SK-N-SH (cell line): Measurements from ENCODE around the gene BEX5. TPM values are rescaled to one million over a fixed set of nuclear protein-coding genes. Genes with fewer than 3 reads are reported as not detected.

Source experiments
- CTCF ChIA-PET: fragments of 300-600, 350-600 bp; formaldehyde crosslinking; extraction: SDS; loops from one replicate; lab custom pipeline; 2021; lab: Yijun Ruan, JAX
- POLR2A ChIA-PET: fragments of 350-600 bp; sonication (Branson Sonifier 250); formaldehyde crosslinking; extraction: SDS; loops from one replicate; lab custom pipeline; 2020; ENCODE audit warnings: antibody characterized with exemption, inconsistent platforms; lab: Yijun Ruan, JAX
- DNase-seq: peaks from one replicate; pipeline ENCODE4 v3.0.0; 2012
- H2AFZ ChIP-seq: fragments of 200-600 bp; sonication (generic); 2 replicates; pipeline ENCODE4 v1.8.1; 2016; ENCODE audit warnings: antibody characterized with exemption, mild to moderate bottlenecking, low read depth
- H3F3A ChIP-seq: fragments of 200-600 bp; sonication (generic); replicated peaks from 2 replicates; pipeline ENCODE3; 2016; ENCODE audit warnings: antibody characterized with exemption, mild to moderate bottlenecking; ENCODE audit not compliant: insufficient read depth
- H3K27ac ChIP-seq, 2 experiments: fragments of 200-500 bp in 1 of 2; fragments of 200-600 bp in 1 of 2; sonication (Bioruptor generic) in 1 of 2; sonication (generic), shearing (Covaris generic) in 1 of 2; 2 replicates each; pipeline versions ENCODE4 v1.5.1 to v1.6.1; 2014 to 2016; ENCODE audit warnings: low read depth in 2 of 2, inconsistent platforms in 1 of 2, low read length in 1 of 2, mild to moderate bottlenecking in 1 of 2, mixed read lengths in 1 of 2
- H3K27me3 ChIP-seq: fragments of 200-600 bp; sonication (generic), shearing (Covaris generic); 2 replicates; pipeline ENCODE4 v1.6.1; 2016; ENCODE audit warnings: mixed run types; ENCODE audit not compliant: insufficient read depth
- H3K36me3 ChIP-seq, 2 experiments: fragments of 200-500 bp in 1 of 2; fragments of 200-600 bp in 1 of 2; sonication (Bioruptor generic) in 1 of 2; sonication (generic) in 1 of 2; replicated peaks in 1 of 2; 2 replicates each; pipeline versions ENCODE3 to v1.5.1; 2014 to 2016; ENCODE audit warnings: low read length in 1 of 2, mild to moderate bottlenecking in 1 of 2; ENCODE audit not compliant: insufficient read depth in 2 of 2, control insufficient read depth in 1 of 2
- H3K4me1 ChIP-seq, 2 experiments: fragments of 200-500 bp in 1 of 2; fragments of 200-600 bp in 1 of 2; sonication (Bioruptor generic) in 1 of 2; sonication (generic), shearing (Covaris generic) in 1 of 2; 2 replicates each; pipeline versions ENCODE4 v1.5.1 to v1.6.1; 2014 to 2016; ENCODE audit warnings: low read depth in 1 of 2, low read length in 1 of 2, mixed run types in 1 of 2; ENCODE audit not compliant: insufficient read depth in 2 of 2, control insufficient read depth in 1 of 2
- H3K4me2 ChIP-seq: fragments of 200-600 bp; sonication (generic), shearing (Covaris generic); 2 replicates; pipeline ENCODE4 v1.6.1; 2017; ENCODE audit warnings: mixed run types
- H3K4me3 ChIP-seq, 2 experiments: fragments of 200-500 bp in 1 of 2; fragments of 200-600 bp in 1 of 2; sonication (Bioruptor generic) in 1 of 2; sonication (generic), shearing (Covaris generic) in 1 of 2; 2 replicates each; pipeline versions ENCODE4 v1.5.1 to v1.8.1; 2014 to 2016; ENCODE audit warnings: low read depth in 2 of 2, inconsistent platforms in 1 of 2, low read length in 1 of 2, mild to moderate bottlenecking in 1 of 2, mixed read lengths in 1 of 2, moderate library complexity in 1 of 2
- H3K79me2 ChIP-seq: fragments of 200-600 bp; sonication (generic); 2 replicates; pipeline ENCODE4 v1.8.1; 2017; ENCODE audit warnings: mild to moderate bottlenecking; ENCODE audit not compliant: insufficient read depth
- H3K9ac ChIP-seq: fragments of 200-600 bp; sonication (generic); 2 replicates; pipeline ENCODE4 v1.6.1; 2017; ENCODE audit warnings: mixed run types
- H3K9me2 ChIP-seq: fragments of 200-600 bp; sonication (generic); 2 replicates; pipeline ENCODE4 v1.6.1; 2017; ENCODE audit warnings: mixed run types
- H3K9me3 ChIP-seq: fragments of 200-600 bp; sonication (generic); 2 replicates; pipeline ENCODE4 v1.6.1; 2017; ENCODE audit warnings: mixed run types, mild to moderate bottlenecking, moderate library complexity
- H4K20me1 ChIP-seq: fragments of 200-600 bp; sonication (generic); 2 replicates; pipeline ENCODE4 v1.6.1; 2017; ENCODE audit warnings: mild to moderate bottlenecking, mixed run types; ENCODE audit not compliant: insufficient read depth
- CHD2 ChIP-seq: fragments of 150-350 bp; IDR thresholded peaks from 2 replicates; pipeline ENCODE4 v1.6.1; 2018; ENCODE audit warnings: low read length; ENCODE audit not compliant: partially characterized antibody
- FOSL2 ChIP-seq: IDR thresholded peaks from 2 replicates; pipeline ENCODE4 v1.4.0; 2012; ENCODE audit warnings: low read depth, mild to moderate bottlenecking, moderate library complexity, borderline replicate concordance
- FOXJ3 ChIP-seq: sonication (generic); formaldehyde crosslinking; IDR thresholded peaks from 2 replicates; pipeline ENCODE4 v1.5.1; 2020; ENCODE audit warnings: mild to moderate bottlenecking, missing genetic modification reagents
- FOXM1 ChIP-seq: IDR thresholded peaks from 2 replicates; pipeline ENCODE4 v1.4.0; 2012; ENCODE audit warnings: low read depth, mild to moderate bottlenecking
- GATA2 ChIP-seq: sonication (generic); formaldehyde crosslinking; IDR thresholded peaks from 2 replicates; pipeline ENCODE4 v1.5.0; 2020; ENCODE audit warnings: mild to moderate bottlenecking, missing genetic modification reagents
- JUND ChIP-seq: IDR thresholded peaks from 2 replicates; pipeline ENCODE4 v1.4.0; 2012
- MXI1 ChIP-seq: IDR thresholded peaks from 2 replicates; pipeline ENCODE4 v1.6.1; 2012; ENCODE audit warnings: mild to moderate bottlenecking, low read depth, low read length, improper control_type of control experiment
- POLR2AphosphoS5 ChIP-seq: IDR thresholded peaks from 2 replicates; pipeline ENCODE4 v1.6.1; 2012; ENCODE audit warnings: low read depth, low read length
- RAD21 ChIP-seq: IDR thresholded peaks from 2 replicates; pipeline ENCODE4 v1.6.1; 2012; ENCODE audit warnings: mild to moderate bottlenecking, low read length
- RFX5 ChIP-seq: IDR thresholded peaks from 2 replicates; pipeline ENCODE4 v1.6.1; 2012; ENCODE audit warnings: mild to moderate bottlenecking, improper control_type of control experiment, low read length
- RXRA ChIP-seq: IDR thresholded peaks from 2 replicates; pipeline ENCODE4 v1.4.0; 2012; ENCODE audit warnings: low read depth, mild to moderate bottlenecking, borderline replicate concordance
- SMC3 ChIP-seq: IDR thresholded peaks from 2 replicates; pipeline ENCODE4 v1.6.1; 2012; ENCODE audit warnings: low read depth, low read length, improper control_type of control experiment
- TAF1 ChIP-seq: IDR thresholded peaks from 2 replicates; pipeline ENCODE4 v1.6.1; 2012; ENCODE audit warnings: low read depth, mild to moderate bottlenecking, low read length, moderate library complexity, borderline replicate concordance
- TCF12 ChIP-seq: IDR thresholded peaks from 2 replicates; pipeline ENCODE4 v1.4.0; 2012
- TEAD4 ChIP-seq: IDR thresholded peaks from 2 replicates; pipeline ENCODE4 v1.4.0; 2012; ENCODE audit warnings: mild to moderate bottlenecking, borderline replicate concordance; ENCODE audit not compliant: insufficient read depth
- YY1 ChIP-seq: IDR thresholded peaks from 2 replicates; pipeline ENCODE4 v1.4.0; 2012; ENCODE audit warnings: low read depth, mild to moderate bottlenecking
- WGBS: methylation state at CpG from one replicate; pipeline ENCODE4 v1.1.6; 2017; ENCODE audit warnings: low lambda C conversion rate; 5-methylcytosine and 5-hydroxymethylcytosine counted together
- polyA plus RNA-seq, 3 experiments: library from polyadenylated mRNA; depleted of rRNA; stranded (reverse); fragments of >200 nt; gene quantifications; 2 replicates each; pipeline ENCODE4 v1.2.3, GENCODE V29; 2012
- TF ChIP-seq, protein P1 (sequence below): fragments of 150-350 bp; IDR thresholded peaks from 2 replicates; pipeline ENCODE4 v1.6.1; 2017; ENCODE audit warnings: antibody characterized with exemption, low read length, low read depth, borderline replicate concordance
- TF ChIP-seq, protein P2 (sequence below): IDR thresholded peaks from 2 replicates; pipeline ENCODE4 v1.6.1; 2012; ENCODE audit warnings: mild to moderate bottlenecking, low read depth, low read length, moderate library complexity
- TF ChIP-seq, protein P3 (sequence below): IDR thresholded peaks from 2 replicates; pipeline ENCODE4 v1.4.0; 2012; ENCODE audit warnings: low read depth

BEX5 gene
- polyA plus RNA-seq, 1 of the 3 experiments (the other 2 are of a cell fraction) = 0.12 TPM

DNA sequence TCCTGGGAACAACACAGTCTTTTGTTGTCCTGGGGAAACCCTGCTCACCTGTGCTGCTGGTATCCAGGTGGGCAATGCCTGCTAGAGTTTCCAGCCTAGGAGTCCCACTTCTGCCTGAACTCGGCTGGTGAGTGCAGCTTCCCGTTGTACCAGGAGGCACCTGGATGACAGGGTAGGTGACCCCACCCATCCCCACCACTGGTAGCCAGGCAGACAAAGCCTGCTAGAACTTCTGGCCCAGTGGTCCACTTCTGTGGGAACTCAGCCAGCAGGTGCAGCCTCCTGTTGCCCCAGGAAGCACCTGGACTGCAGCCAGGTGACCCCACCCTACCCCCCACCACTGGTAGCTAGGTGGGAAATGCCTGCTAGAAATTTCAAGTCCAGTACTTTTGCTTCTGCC, 40.0 kb downstream of the BEX5 start:
- Histone ChIP-seq H3K36me3 (no peaks in the 10 kb centered on the region), H3K4me1 (no peaks in the 10 kb centered on the region), H3K4me2 (no peak overlapping the region), H3K27me3 (no peaks in the 10 kb centered on the region), H3F3A (no peaks in the 10 kb centered on the region), H3K79me2 (no peaks in the 10 kb centered on the region), H3K27ac (no peak overlapping the region), H2AFZ (no peak overlapping the region), H4K20me1 (no peaks in the 10 kb centered on the region), H3K9me3 (no peaks in the 10 kb centered on the region), H3K9ac (no peak overlapping the region), H3K9me2 (no peaks in the 10 kb centered on the region), H3K4me3 (no peak overlapping the region)
- ChIA-PET CTCF (no interaction called here), POLR2A (no interaction called here)
- no peak for TF ChIP-seq RXRA
- TF ChIP-seq FOSL2 = no peak
- no peak for TF ChIP-seq GATA2
- TF ChIP-seq RFX5 = no peak
- no peak for TF ChIP-seq MXI1
- TF ChIP-seq YY1 = no peak
- TF ChIP-seq TEAD4 = no peak
- TF ChIP-seq JUND = no peak
- no peak for TF ChIP-seq FOXM1
- TF ChIP-seq TAF1 = no peak
- TF ChIP-seq RAD21 = no peak
- TF ChIP-seq SMC3 = no peak
- no peak for TF ChIP-seq TCF12
- WGBS = 0% methylated on average over 1 of the region's 2 CpGs
- DNase-seq = no peak

DNA sequence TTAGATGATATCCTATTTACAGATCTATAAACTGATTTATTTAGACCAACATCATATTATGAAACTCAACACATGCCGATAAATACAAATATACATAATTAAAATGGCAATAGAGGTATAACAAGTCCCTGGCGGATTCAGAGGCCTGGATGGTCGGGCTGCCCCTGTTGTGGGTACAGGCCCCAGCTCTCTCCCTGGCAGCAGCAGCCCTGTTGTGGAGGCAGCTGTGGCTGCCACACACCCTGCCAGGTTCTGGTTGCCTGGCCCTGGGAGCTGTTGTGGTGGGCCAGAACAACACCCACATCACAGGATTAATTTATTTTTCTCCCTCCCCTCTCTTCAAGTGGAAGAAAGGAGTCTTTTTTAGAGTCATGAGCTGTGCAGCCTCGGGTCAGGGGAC, 42.4 kb downstream of the BEX5 start:
- POLR2A ChIA-PET = no interaction called here
- no peak for TF ChIP-seq JUND
- TF ChIP-seq GATA2 = no peak
- TF ChIP-seq, protein P1, sequence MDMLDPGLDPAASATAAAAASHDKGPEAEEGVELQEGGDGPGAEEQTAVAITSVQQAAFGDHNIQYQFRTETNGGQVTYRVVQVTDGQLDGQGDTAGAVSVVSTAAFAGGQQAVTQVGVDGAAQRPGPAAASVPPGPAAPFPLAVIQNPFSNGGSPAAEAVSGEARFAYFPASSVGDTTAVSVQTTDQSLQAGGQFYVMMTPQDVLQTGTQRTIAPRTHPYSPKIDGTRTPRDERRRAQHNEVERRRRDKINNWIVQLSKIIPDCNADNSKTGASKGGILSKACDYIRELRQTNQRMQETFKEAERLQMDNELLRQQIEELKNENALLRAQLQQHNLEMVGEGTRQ = no peak
- TF ChIP-seq FOXJ3 (CRISPR knock-in tag) = no peak
- TF ChIP-seq TCF12 = no peak
- no peak for TF ChIP-seq RAD21
- no peak for TF ChIP-seq RFX5
- no peak for TF ChIP-seq YY1
- no peak for TF ChIP-seq POLR2AphosphoS5
- TF ChIP-seq, protein P2, sequence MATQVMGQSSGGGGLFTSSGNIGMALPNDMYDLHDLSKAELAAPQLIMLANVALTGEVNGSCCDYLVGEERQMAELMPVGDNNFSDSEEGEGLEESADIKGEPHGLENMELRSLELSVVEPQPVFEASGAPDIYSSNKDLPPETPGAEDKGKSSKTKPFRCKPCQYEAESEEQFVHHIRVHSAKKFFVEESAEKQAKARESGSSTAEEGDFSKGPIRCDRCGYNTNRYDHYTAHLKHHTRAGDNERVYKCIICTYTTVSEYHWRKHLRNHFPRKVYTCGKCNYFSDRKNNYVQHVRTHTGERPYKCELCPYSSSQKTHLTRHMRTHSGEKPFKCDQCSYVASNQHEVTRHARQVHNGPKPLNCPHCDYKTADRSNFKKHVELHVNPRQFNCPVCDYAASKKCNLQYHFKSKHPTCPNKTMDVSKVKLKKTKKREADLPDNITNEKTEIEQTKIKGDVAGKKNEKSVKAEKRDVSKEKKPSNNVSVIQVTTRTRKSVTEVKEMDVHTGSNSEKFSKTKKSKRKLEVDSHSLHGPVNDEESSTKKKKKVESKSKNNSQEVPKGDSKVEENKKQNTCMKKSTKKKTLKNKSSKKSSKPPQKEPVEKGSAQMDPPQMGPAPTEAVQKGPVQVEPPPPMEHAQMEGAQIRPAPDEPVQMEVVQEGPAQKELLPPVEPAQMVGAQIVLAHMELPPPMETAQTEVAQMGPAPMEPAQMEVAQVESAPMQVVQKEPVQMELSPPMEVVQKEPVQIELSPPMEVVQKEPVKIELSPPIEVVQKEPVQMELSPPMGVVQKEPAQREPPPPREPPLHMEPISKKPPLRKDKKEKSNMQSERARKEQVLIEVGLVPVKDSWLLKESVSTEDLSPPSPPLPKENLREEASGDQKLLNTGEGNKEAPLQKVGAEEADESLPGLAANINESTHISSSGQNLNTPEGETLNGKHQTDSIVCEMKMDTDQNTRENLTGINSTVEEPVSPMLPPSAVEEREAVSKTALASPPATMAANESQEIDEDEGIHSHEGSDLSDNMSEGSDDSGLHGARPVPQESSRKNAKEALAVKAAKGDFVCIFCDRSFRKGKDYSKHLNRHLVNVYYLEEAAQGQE = no peak
- no peak for TF ChIP-seq MXI1
- TF ChIP-seq CHD2 = no peak
- no peak for TF ChIP-seq FOXM1
- no peak for TF ChIP-seq FOSL2
- TF ChIP-seq, protein P3, sequence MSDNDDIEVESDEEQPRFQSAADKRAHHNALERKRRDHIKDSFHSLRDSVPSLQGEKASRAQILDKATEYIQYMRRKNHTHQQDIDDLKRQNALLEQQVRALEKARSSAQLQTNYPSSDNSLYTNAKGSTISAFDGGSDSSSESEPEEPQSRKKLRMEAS = no peak
- TF ChIP-seq SMC3 = no peak
- TF ChIP-seq, all 33 proteins: peak for 0
- WGBS = 3% methylated on average over 4 of the region's 4 CpGs

More for the DNA sequence above, 42.4 kb downstream of the BEX5 start:
- Histone ChIP-seq H3K27me3 (no peaks in the 10 kb centered on the region), H3K36me3 (no peaks in the 10 kb centered on the region), H3K4me2 (no peak overlapping the region), H3K9me3 (no peaks in the 10 kb centered on the region), H3K27ac (no peak overlapping the region), H3F3A (no peaks in the 10 kb centered on the region), H3K4me3 (no peak overlapping the region), H3K9me2 (no peaks in the 10 kb centered on the region), H2AFZ (no peak overlapping the region), H3K9ac (no peak overlapping the region), H4K20me1 (no peaks in the 10 kb centered on the region), H3K79me2 (no peaks in the 10 kb centered on the region), H3K4me1 (no peaks in the 10 kb centered on the region)
- no peak for DNase-seq
- CTCF ChIA-PET = no interaction called here
